Activated CD8-positive, alpha-beta memory T cell treated with anti-CD3 and anti-CD28 coated beads, Interleukin-2, amount 50 U/mL, for 24 hours (primary cell): Measurements from ENCODE around the gene GPSM1.
"Not testable (repeated sequence)": the region's sequence is repeated elsewhere in the genome, so short reads cannot be mapped to it uniquely, and the experiment has no call there.

Experiments used
- DNase-seq: peaks from one replicate; pipeline ENCODE4 v3.0.0-alpha.2; 2020; ENCODE audit errors: extremely low read depth

Gene GPSM1

GRCh38 chr9:136318111-136318775, 9.1 kb upstream of the GPSM1 start:
- DNase-seq, result no peak

DNA sequence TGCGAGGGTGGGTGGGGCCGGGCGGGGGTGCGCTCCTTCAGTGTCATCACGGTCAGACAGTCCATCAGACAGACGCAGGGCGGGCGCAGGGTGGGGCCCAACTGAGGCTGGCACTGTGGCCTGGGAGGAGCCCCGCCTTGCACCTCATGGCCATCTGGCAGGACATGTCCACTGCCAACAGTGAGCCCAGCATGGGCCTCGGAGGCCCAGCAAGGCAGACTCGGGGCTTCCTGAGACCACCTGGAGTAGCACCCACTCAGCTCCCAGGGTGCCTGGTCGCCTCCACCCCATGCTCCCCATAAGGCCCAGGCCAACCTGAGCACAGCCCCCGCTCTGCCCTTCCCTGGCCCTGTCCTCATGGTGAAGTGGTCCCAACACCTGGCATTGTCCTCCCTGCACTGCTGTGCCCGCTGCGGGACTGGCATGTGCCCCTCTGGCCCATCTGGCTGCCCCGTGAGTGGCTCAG, 8.5 kb upstream of the GPSM1 start:
- DNase-seq, result no peak

DNA sequence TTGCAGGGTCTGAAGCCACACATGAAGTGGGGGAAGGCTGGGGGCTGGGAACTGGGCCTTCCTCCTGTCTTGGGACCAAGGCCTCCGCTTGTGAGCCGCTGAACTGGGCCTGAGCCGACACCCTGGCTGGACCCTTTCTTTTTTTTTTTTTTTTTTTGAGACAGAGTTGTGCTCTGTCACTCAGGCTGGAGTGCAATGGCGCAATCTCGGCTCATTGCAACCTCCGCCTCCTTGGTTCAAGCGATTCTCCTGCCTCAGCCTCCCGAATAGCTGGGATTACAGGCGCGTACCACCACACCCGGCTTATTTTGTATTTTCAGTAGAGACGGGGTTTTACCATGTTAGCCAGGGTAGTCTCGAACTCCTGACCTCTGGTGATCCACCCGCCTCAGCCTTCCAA, 8.1 kb upstream of the GPSM1 start:
- not testable (repeated sequence) for DNase-seq

DNA sequence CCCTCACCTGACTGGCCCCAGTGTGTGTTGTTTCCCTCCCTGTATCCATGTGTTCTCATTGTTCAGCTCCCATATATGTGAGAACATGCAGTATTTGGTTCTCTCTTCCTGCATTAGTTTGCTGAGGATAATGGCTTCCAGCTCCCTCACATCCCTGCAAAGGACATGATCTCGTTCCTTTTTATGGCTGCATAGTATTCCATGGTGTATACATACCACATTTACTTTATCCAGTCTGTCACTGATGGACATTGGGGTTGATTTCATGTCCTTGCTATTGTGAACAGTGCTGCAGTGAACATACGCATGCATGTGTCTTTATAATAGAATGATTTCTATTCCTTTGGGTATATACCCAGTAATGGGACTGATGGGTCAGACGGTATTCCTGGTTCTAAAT, 7.4 kb upstream of the GPSM1 start:
- DNase-seq, result not testable (repeated sequence)

DNA sequence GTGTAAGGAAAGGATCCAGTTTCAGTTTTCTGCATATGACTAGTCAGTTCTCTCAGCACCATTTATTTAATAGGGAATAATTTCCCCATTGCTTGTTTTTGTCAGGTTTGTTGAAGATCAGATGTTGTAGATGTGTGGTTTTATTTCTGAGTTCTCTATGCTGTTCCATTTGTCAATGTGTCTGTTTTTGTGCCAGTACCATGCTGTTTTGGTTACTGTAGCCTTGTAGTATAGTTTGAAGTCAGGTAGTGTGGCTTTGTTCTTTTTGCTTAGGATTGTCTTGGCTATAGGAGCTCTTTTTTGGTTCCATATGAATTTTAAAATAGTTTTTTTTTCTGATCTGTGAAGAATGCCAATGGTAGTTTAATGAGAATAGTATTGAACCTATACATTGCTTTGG, 6.4 kb upstream of the GPSM1 start:
- not testable (repeated sequence) for DNase-seq

- DNase-seq, result no peak
These were observed 5.8 kb upstream of the GPSM1 start for GRCh38 chr9:136321561-136321960.

DNA sequence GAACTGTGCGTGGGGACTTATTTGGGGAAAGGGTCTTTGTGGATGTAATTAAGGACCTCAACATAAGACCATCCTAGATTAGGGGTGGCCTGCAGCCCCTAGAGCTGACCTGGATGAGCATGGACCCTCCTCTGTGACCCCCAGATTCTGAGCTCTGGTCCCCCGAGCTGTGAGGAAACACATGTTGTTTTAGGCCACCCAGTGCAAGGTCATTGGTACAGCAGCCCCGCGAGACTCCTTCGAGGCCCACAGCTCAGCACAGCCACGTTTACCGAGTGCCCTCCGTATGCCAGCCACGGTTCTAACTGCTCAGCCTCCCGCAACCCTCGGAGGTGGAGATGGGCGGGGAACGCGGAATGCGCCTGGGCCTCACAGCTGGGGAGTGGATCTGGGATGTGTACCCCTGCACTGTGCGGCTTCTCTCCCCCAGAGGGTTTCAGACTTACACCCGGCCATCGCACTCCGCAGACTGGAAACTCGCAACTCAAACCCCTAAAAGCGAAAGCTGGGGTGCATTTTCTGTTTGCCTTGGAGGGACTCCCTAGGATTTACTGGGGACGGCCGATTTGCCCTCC, 4.5 kb upstream of the GPSM1 start:
- DNase-seq, result no peak

- no peak for DNase-seq
These were observed 4.0 kb upstream of the GPSM1 start for GRCh38 chr9:136323371-136323789.

DNA sequence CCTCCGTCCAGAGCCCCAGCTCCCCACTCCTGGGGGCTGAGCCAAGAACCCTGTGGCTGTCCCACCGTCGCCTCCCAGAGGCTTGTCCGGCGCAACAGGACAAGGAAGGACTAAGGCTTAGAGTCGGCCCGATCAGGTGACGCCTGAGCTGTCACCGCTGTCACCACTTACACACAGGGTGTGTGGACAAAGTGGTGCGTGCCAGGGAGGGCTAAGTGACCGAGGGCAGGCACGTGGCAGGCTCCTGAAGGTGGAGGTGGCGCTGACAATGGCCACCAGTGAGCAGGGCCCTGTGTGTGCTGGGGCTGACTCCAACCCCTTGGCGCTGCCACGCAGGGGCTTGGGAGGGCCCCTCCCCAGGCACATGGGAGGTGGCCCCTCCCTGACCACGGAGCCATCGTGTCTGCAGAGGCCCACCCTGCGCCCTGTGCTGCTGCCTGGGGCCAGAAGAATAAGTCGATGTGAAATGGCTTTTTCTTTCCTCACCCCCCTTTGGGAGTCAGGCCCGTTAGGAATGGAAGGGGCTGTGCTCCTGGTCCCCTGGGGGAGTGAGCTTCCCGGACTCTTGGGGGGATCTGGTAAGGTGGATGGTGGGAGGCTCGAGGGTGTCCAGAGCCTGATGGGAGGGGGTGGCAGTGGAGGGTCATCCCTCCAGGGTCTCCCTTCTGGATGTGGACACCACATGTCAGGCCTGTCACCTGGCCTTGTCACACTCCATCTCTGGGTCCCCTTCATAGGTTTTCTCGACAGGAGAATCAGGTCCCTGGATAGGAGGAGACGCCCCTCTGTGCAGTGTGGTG, 2.6 kb upstream of the GPSM1 start:
- no peak for DNase-seq

DNA sequence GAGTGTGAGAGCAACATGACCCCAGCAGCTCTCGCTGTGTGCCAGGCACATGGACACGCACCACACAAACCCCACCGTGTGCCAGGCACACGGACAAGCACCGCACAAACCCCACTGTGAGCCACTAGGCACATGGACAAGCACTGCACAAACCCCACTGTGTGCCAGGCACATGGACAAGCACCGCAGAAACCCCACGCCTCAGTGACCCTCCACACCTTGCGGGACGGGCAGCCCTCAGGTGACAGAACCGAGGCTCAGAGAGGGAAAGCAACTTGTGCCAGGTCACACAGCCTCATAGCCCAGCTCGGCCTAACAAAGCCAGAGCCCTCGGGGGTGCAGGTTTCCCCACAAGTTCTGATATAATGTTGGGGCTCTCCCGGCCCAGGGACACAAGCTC, 2.0 kb upstream of the GPSM1 start:
- no peak for DNase-seq

- no peak for DNase-seq
These were observed 1.1 kb upstream of the GPSM1 start for GRCh38 chr9:136326061-136326760.

DNA sequence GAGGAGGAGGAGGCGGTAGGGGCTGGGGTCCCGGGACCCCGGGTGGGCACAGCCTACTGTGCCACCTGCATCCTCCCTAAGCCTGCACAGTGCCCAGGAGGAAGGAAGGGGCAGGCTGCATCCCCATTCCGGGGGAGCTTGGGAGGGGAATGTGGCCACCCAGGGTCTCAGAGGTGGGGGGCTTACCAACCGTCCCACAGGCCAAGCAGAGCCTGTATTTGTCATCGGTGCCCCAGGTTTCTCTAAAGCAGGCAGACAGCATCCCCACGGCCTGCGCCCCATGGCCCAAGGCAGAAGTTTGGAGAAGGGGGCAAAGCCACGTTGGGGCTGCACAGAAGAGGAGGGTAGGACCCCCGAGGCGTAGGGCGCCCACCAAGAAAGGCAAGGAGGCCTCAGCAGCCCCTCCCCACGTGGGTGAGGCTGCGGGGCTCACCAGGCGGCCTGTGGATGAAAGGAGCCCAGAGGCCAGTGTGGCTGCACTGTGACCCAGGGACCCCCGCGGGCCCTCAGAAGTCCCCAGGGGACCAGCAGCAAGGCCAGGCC, 507 bp upstream of the GPSM1 start:
- no peak for DNase-seq

GRCh38 chr9:136328011-136328621, 777 bp downstream of the GPSM1 start:
- DNase-seq, result no peak

DNA sequence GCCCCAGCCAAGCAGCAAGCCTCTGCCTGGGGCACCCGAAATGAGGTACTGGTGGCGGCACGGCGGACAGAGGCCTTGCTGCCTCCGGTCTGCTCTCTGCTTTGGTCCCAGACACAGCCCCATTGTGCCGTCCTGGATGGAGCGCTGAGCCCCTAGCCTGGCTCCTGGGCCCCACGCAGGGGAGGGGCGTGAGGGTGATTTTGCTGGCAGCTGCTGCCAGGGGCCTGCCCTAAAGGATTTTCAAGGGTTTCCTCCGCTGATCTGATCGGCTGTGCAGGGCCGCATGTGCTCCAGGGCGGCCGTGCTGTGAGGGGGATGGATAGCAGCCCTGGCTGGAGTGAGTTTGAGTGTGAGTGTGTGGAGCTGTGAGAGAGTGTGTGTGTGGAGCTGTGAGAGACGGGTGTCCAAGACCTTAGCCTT, 1.3 kb downstream of the GPSM1 start:
- DNase-seq, result no peak

- no peak for DNase-seq
These were observed 1.9 kb downstream of the GPSM1 start for GRCh38 chr9:136329211-136329627.

DNA sequence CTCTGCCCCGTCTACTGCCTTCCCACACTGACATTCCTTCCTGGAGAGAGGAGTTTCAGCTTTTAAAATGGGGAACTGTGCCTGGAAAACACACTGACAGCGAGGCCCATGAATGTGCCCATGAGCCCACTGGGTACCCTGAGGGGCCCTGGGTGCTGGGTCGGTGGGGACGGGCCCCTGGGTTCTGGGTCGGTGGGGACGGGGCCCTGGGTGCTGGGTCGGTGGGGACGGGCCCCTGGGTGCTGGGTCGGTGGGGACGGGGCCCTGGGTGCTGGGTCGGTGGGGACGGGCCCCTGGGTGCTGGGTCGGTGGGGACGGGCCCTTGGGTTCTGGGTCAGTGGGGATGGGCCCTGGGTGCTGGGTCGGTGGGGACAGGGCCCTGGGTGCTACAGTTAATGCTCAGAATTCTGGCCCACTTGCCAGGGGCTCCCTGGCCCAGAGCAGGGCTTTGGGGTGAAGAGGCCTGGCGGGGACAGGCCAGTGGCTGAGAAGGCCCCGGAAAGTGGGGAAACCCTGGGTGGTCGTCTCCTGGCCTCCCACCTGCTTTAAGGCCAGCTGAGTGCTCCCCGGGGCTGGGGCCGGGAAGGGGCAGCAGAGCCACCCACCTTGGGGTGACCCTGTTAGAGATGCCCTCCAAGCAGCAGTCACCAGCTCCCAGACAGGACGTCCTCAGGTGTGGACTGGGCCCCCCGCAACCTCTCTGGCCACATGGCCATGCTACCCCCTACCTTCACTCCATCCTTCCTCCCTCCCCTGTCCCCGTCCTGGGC, 2.5 kb downstream of the GPSM1 start:
- no peak for DNase-seq

GRCh38 chr9:136330406-136330990, 3.2 kb downstream of the GPSM1 start:
- no peak for DNase-seq

DNA sequence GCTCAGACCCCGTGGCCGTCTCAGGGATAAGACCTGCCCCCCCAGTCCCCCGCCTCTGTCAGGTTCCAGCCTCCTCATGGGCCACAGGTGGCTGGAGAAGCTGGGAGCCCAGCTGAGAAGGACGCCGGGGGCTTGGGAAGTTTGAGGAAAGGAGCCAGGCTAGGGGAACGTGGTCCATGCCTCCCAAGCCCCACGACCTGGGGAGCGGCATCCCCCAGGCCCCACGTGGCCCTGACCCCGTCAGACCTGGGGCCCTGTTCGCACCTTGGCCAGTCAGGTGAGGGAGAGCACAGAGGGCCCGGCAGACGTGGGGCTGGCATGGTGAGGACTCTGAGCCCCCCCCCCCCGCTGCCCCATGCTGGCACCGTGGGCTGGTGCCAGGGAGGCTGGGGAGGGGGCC, 3.7 kb downstream of the GPSM1 start:
- DNase-seq, result no peak

- DNase-seq, result no peak
These were observed 4.5 kb downstream of the GPSM1 start for GRCh38 chr9:136331556-136332481.
